Right lung (tissue), 10 donors: Measurements from ENCODE around the gene MRPL22. TPM values are rescaled to one million over a fixed set of nuclear protein-coding genes. Genes with fewer than 3 reads are reported as not detected.
"Not testable (repeated sequence)": the region's sequence is repeated elsewhere in the genome, so short reads cannot be mapped to it uniquely, and the experiment has no call there.

Experiments used
- DNase-seq, 2 donors: peaks; one replicate each; pipeline ENCODE4 v3.0.0-alpha.2; 2013
- long read RNA-seq, 8 donors: transcript quantifications; one replicate each; lab custom pipeline, GENCODE V29; 2026
- polyA plus RNA-seq, 5 donors: library from polyadenylated mRNA; unstranded; fragments of 120-200 nt; gene quantifications; one replicate each; pipeline versions ENCODE4 v1.2.1 to v1.2.3, GENCODE V29; 2013; ENCODE audit warnings: inconsistent platforms in 1 of 5, low replicate concordance in 1 of 5; ENCODE audit not compliant: insufficient read length in 5 of 5, insufficient read depth in 1 of 5

Gene MRPL22
- 10 to 100 TPM; 40.4 to 50.8 (median 47.3) TPM for polyA plus RNA-seq
- long read RNA-seq, donor 1, transcript MRPL22-207 (7 exons, 3,176 nt) = major isoform, 44 of 92 reads
- long read RNA-seq, donor 1, transcript MRPL22-202 (6 exons, 784 nt) = minor isoform, 8 of 92 reads
- long read RNA-seq, donor 1, transcript MRPL22-201 (6 exons, 3,035 nt) = minor isoform, 7 of 92 reads
- long read RNA-seq, donor 1, partial matches to known transcripts = 27 of 92 reads
- long read RNA-seq, donor 1, other reads (novel, unspliced or antisense) = 0 of 92 reads
- long read RNA-seq, donor 2, transcript MRPL22-207 (7 exons, 3,176 nt) = major isoform, 37 of 61 reads
- long read RNA-seq, donor 2, transcript MRPL22-201 (6 exons, 3,035 nt) = minor isoform, 8 of 61 reads
- long read RNA-seq, donor 2, transcript MRPL22-202 (6 exons, 784 nt) = minor isoform, 9 of 61 reads
- long read RNA-seq, donor 2, partial matches to known transcripts = 0 of 61 reads
- long read RNA-seq, donor 2, other reads (novel, unspliced or antisense) = 0 of 61 reads
- long read RNA-seq, donor 3, transcript MRPL22-201 (6 exons, 3,035 nt) = minor isoform, 5 of 54 reads
- long read RNA-seq, donor 3, transcript MRPL22-202 (6 exons, 784 nt) = minor isoform, 8 of 54 reads
- long read RNA-seq, donor 3, transcript MRPL22-207 (7 exons, 3,176 nt) = major isoform, 29 of 54 reads
- long read RNA-seq, donor 3, partial matches to known transcripts = 8 of 54 reads
- long read RNA-seq, donor 3, other reads (novel, unspliced or antisense) = 0 of 54 reads
- long read RNA-seq, donor 4, transcript MRPL22-205 (3 exons, 2,344 nt) = minor isoform, 6 of 34 reads
- long read RNA-seq, donor 4, transcript MRPL22-207 (7 exons, 3,176 nt) = major isoform, 22 of 34 reads
- long read RNA-seq, donor 4, partial matches to known transcripts = 0 of 34 reads
- long read RNA-seq, donor 4, other reads (novel, unspliced or antisense) = 0 of 34 reads
- long read RNA-seq, donor 5, transcript MRPL22-207 (7 exons, 3,176 nt) = major isoform, 56 of 97 reads
- long read RNA-seq, donor 5, transcript MRPL22-205 (3 exons, 2,344 nt) = minor isoform, 6 of 97 reads
- long read RNA-seq, donor 5, transcript MRPL22-202 (6 exons, 784 nt) = minor isoform, 11 of 97 reads
- long read RNA-seq, donor 5, partial matches to known transcripts = 16 of 97 reads
- long read RNA-seq, donor 5, other reads (novel, unspliced or antisense) = 0 of 97 reads
- long read RNA-seq, donor 6, transcript MRPL22-207 (7 exons, 3,176 nt) = major isoform, 39 of 54 reads
- long read RNA-seq, donor 6, partial matches to known transcripts = 7 of 54 reads
- long read RNA-seq, donor 6, other reads (novel, unspliced or antisense) = 0 of 54 reads
- long read RNA-seq, donor 7, transcript MRPL22-202 (6 exons, 784 nt) = minor isoform, 5 of 45 reads
- long read RNA-seq, donor 7, transcript MRPL22-207 (7 exons, 3,176 nt) = major isoform, 36 of 45 reads
- long read RNA-seq, donor 7, partial matches to known transcripts = 0 of 45 reads
- long read RNA-seq, donor 7, other reads (novel, unspliced or antisense) = 0 of 45 reads
- long read RNA-seq, donor 8, transcript MRPL22-202 (6 exons, 784 nt) = minor isoform, 6 of 23 reads
- long read RNA-seq, donor 8, transcript MRPL22-201 (6 exons, 3,035 nt) = minor isoform, 6 of 23 reads
- long read RNA-seq, donor 8, transcript MRPL22-207 (7 exons, 3,176 nt) = major isoform, 9 of 23 reads
- long read RNA-seq, donor 8, partial matches to known transcripts = 0 of 23 reads
- long read RNA-seq, donor 8, other reads (novel, unspliced or antisense) = 0 of 23 reads

DNA sequence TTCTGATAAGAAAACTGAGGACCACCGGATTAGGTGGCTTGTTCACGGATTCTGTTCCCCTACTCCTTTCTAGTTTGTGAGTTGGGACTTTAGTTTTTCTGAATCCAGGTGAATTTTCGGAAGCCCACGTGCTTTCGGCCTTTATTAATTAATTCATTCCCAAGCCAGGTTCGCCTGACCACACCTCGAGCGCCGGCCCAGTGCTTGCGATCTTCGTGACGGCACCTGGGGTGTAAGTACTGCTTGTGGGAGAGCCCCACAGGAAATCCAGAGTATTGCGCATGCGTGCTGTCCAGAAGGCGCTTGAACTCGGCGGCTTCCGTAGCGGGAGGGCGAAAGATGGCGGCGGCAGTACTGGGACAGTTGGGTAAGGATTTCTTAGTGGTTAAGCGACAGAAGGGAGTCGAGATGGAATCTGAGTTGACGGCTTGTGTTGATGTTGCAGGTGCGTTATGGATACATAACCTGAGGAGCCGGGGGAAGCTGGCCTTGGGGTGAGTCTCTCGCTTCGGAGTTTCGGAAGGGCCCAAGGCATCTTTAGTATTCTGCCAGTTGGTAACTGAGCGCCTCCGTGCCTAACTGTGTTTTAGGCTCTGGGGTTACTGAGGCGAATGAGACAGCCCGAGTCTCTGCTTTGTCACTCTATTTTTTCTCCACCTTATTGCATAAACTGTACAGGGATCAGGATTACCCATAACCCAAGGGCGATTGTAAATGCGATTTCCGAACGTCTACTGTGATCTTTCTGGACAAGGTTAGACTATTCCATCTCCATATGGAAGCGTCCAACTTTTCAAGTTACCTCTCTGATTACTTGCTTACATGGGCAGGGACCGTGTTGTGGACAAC lies at the start of gene MRPL22:
Gene MRPL22, plus strand, starts transcription at position 302 of the 849 bp plus-strand sequence. Its CDS starts 38 bp downstream, at position 340.
- DNase-seq = peak; percentile 88 to 89

DNA sequence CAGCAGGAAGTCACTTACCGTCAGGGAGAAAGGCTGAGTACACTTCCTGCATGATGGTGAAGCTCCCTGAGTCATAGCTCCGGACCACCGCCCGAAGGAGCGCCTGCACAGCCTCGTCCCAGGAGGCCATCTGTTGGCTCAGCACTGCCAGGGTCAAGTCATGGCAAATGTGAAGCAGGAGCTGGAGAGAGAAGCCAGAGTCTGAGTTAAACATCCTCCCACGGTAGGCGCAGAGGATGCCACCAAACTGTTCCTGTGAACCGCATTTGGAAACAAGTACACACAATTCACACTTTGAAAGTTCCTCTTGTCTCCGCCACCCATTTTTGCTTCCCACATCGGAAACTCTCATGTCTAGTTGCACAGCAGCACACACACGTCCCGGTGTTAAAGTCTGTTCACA lies 48.5 kb upstream of the MRPL22 start:
- DNase-seq = no peak

DNA sequence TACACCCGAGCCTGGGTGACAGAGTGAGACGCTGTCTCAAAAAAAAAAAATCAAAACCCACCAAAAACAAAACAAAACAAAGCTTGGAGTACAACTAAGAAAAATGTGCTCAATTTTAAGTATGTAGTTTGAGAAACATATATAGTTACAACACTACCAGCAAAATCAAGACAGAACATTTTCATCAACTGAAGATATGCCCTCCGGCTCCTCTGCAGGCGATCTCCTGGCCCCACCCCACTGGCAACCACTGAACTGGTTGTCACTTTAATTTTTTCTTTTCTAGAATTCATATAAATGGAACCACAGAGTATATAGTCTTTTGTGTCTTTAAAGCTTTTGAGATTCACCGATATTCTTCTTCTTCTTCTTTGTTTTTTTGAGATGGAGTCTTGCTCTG lies 47.5 kb upstream of the MRPL22 start:
- DNase-seq = no peak

DNA sequence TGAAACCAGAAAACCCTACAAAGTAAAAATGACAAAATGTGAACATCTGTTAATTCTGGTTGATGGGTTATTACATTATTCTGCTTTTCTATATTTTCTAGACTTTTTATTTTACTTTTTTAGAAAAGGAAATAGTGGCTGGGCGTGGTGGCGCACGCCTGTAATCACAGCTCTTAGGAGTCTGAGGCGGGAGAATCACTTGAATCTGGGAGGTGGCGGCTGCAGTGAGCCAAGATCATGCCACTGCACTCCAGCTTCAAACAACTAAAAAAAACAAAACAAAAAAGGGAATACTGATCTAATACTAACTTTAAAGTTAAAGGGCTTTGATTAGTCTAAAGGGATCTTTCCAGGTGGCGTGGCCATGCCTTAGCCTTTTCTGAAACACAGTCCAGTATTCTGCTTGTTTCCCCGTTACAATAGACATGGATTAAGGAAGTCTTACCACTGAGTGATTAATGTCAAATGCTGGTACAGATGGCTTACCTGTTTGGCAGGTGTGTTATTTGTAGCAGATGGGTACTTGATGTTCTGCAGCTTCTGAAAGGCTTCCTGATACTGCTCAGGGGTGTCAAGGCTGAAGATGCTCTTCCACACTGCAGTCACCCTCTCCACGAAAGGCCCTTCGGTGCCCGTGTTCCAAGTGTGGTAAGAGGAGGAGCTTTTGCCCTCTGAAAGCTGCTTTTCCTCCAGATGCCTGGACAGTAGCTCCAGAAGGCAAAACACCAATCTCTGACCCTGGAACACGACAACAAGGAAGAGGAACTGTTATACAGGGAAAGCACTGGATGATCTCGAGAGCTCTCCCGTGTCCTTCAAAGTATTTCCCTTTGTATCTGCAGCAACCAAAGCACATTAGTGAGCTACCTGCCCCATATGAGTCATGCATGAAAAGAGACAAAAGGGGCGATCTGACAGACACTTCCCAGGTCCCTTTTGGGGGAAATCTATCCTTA lies 45.0 kb upstream of the MRPL22 start:
- DNase-seq = no peak

DNA sequence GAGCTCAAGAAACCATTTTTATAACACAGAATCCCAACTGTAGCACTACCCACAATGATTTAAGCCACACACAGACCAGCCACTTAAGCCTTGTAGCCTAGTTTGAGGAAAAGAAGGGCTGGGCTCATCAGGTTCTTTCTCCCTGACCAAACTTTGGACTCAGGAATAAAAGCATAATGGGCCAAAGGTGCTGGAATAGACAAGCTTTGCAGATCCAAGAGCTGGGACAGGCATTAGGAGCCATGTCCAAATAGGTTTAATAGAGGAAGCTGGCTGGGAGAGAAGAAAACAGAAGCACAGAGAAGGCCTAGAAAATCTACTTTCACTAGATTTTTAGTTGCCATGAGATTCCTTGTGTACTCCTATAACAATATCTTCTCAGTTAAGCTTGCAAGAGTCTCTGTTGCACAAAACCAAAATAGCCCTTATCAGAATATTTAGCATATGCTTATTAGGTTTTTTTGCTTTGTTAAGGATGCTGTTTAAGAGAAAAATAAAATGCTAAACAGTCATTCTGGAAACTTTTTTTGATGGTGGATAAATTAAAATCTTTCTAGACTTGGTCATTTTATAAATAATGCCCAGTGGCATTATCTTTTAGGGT lies 44.2 kb upstream of the MRPL22 start:
- DNase-seq = no peak

DNA sequence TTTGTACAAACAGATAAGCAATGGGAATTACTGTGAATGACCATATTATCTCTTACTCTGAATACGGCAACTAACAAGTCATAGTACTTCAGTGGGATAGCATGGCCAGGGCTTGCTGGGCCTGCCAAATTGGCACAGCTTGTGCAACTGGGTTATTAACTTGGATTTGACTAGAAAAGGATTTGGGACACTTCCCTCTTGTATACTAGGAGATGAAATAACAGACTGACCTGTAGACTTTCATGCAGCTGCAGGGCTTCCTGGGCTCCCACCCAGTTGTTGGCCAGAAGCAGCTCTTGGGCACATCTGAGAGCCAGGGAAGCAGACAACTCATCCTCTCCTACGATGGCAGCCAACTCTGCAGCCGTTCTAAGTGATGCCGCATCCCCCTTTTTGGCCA lies 42.7 kb upstream of the MRPL22 start:
- DNase-seq = no peak

DNA sequence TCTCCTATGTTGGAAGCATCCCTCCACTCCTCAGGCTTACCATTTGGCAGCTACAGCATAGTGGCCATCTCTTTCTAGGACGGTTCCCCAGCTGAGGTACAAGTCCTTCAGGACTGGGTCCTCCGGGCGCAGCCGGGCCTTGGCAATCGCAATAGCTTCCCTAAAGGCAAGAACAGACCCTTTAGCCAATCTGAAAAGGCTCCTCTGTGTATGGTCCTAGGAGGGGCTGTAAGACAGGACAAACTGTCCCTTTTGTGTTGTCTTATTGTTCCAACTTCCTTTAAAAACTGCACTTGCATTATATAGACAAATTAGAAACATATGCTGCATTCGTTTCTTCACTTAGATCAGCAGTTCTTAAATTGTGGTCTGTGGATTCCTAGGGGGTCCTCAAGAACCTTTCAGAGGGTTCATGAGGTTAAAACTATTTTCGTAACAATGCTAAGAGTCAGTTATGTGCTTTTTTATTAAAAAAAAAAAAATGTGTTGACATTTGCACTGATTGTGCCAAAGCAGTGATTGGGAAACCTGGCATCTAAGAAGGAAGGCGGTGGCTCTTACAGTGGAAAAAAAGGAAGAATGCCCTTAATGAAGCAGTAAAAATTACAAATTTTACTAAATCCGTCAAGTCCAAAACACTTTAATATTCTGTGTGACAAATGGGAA lies 41.6 kb upstream of the MRPL22 start:
- no peak for DNase-seq

DNA sequence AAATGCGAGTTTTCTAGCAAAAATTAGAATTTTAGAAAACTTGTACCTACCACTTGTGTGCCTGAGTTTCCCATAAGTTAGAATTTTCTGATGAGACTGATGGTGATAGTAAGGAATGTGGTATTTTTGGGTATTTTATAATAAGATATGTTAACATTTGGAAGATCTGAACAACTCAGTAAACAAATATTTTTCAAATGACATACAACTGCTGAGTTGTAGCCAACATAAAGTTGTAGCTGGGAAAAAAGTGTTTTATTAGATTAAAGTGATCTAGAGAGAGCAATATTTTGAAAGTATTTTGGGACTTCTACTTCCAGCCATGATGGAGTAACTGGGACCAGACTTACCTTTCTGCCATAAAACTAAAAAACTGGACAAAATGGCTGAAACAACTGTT lies 40.8 kb upstream of the MRPL22 start:
- DNase-seq = no peak

DNA sequence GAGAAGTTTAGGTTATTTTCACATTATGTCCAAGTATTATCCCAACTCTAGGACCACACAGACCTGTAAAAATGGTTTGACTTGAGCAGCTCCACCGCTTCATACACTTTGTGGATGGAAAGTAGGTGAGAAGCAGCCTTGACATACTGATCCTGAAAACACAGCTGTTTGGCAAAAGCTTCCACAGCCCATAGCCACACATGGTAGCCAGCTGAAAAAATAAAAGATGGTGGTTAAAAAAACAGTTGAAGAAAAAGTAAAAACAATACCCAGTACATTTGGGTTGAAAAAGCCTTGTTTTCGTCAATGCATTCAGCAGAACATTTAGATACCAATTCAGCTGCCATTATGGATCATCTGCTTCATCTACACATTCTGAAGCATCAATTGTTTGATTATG lies 39.6 kb upstream of the MRPL22 start:
- no peak for DNase-seq

DNA sequence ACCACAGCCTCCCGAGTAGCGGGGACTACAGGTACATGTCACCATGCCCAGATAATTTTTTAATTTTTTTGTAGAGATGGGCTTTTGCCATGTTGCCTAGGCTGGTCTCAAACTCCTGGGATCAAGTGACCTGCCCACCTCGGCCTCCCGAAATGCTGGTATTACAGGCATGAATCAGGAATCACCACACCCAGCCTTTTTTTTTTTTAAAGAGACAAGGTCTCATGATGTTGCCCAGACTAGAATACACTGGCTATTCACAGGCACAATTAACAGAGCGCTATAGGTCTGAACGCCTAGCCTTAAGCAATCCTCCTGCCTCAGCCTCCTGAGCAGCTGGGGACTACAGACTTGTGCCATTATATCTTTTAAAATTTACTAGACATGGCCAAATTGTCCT lies 39.0 kb upstream of the MRPL22 start:
- DNase-seq = no peak

DNA sequence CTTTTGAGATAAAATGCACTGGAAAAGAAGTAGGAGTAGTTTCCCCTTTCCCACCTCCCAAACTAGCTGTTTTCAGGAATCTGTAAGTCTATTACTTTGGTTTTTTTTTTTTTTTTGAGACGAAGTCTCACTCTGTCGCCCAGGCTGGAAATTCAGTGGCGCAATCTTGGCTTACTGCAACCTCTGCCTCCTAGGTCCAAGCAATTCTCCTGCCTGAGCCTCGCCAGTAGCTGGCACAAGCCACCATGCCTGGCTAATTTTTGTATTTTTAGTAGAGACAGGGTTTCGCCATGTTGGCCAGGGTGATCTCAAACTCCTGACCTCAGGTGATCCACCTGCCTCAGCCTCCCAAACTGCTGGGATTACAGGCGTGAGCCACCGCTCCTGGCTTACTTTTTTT lies 35.3 kb upstream of the MRPL22 start:
- not testable (repeated sequence) for DNase-seq

DNA sequence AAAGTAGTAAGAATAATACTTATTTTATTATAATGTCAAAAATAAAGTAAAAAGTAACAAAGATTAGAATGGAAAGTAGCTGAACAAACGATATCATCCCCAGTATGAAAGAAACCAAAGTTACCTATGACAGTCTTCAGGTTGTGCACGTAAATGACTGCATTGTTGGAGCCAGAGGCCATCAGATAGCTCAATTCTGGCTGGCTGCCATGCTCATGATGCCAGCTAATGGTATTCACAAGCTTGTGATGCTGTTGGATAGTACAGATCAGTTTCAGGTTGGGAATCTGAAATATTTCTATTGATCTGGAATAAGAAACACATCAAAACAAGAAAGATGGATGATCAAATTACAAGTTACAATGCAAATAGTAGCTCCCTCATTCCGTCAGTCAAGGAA lies 24.0 kb upstream of the MRPL22 start:
- DNase-seq = no peak

DNA sequence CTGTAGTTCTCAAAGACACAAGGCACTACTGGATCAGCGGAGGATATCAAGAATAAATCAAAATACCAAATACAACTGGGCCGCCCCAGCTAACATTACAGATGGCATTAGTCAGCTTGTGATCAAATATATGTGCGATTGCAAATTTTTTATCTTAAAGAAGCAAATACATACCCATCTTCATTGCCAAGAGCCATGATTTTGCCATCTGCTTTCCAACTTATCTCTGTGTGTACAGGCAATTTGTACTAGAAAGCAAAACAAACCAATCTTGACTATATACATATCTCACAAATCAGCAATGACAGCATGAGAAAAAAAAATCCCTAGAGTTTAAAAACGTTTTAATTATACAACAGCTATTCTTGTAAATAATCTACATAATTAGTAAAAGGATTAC lies 23.1 kb upstream of the MRPL22 start:
- DNase-seq = no peak

DNA sequence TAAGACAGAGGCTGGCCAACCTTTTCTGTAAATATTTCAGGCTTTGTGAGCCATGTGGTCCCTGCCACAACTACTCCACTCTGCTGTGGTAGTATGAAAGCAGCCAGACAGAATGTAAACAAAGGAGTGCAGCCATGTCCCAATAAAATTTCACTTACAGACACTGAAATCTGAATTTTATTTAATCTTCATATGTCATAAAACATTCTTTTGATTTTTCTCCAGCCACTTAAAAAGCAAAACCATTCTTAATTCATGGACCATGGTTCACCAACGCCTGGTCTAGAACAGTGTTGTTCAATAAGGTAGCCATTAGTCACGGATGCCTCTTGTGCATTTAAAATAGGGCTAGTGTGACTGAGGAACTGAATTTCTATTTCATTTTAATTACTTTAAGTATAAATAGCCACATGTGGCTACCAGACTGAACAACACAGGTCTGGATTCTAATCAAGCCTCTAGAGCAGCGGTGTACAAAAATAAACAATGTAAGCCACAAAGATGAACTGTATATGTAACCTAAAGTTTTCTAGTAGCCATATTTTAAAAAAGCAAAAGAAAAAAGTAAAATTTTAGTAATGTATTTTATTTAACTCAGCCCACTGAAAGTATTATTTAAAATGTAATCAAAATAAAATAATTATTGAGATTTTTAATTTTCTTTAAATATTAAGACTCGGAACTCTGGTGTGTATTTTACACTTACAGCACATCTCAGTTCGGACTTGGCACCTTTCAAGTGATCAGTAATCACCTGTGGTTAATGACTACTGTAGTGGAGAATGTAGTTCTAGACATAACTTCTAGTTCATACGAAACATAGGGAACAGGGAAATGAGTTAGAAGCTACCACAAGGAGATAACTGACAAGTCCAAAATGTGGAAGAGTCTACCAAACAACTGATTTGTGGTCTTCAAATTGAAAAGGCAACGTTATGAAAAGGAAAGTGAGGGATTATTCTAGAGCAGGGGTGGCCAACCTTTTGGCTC lies 17.1 kb upstream of the MRPL22 start:
- no peak for DNase-seq

DNA sequence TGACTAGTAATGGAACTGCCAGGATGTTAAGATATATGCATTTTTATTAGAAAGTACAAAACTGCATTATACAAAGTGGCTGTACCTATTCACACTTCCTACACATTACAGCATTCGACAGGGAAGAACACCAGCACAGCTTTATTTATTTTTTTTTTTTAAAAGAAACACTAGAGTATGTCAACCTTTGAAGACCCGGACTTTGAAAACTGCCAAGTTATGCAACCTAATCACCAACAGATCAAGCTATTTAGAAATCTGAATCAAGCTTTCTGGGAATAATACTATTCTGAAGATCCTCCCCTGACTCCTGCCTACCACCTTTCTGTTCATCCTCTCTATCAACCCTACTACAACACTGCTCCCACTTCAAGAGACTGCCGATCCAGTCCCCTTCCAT lies 7.3 kb upstream of the MRPL22 start:
- no peak for DNase-seq

DNA sequence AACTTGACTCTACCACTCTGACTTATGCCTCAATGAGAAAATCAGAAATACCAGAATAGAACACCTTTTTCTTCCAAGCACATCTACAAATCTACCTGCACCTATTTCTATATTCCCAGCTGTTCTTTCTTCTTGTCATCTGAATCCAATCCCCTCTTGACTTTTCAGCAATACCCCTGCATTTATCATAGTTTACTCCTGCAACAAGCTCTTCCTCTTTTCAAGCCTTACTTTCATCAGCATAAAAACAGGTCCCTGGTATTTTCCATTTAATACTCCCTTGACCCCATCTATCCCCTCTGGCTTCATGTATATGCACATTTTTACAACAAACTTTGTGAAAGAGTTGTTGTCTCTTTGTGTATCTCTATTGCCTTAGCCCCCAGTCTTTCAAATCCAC lies 6.0 kb upstream of the MRPL22 start:
- no peak for DNase-seq
